HepG2 (cell line): ENCODE results near the gene MFRP. TPM values are rescaled to one million over a fixed set of nuclear protein-coding genes. Genes with fewer than 3 reads are reported as not detected.

Experiments
- ATRX ChIP-seq: sonication (generic); formaldehyde crosslinking; IDR thresholded peaks from 2 replicates; pipeline ENCODE4 v1.4.0; 2020; ENCODE audit warnings: missing genetic modification reagents, borderline replicate concordance
- BATF2 ChIP-seq: sonication (generic); formaldehyde crosslinking; IDR thresholded peaks from 2 replicates; pipeline ENCODE4 v1.8.0; 2022; ENCODE audit warnings: mild to moderate bottlenecking, missing genetic modification reagents, moderate library complexity
- E2F5 ChIP-seq: sonication (generic); formaldehyde crosslinking; conservative IDR thresholded peaks from 2 replicates; pipeline ENCODE4 v1.4.0; 2020; ENCODE audit warnings: missing genetic modification reagents
- EEA1 ChIP-seq: sonication (generic); formaldehyde crosslinking; IDR thresholded peaks from 2 replicates; pipeline ENCODE4 v1.5.1; 2020; ENCODE audit warnings: mild to moderate bottlenecking, missing genetic modification reagents, borderline replicate concordance
- ELK4 ChIP-seq: sonication (generic); formaldehyde crosslinking; IDR thresholded peaks from 2 replicates; pipeline ENCODE4 v1.9.0; 2021; ENCODE audit warnings: missing genetic modification reagents, borderline replicate concordance
- HMGA1 ChIP-seq: sonication (generic); formaldehyde crosslinking; conservative IDR thresholded peaks from 2 replicates; pipeline ENCODE4 v1.4.0; 2020; ENCODE audit warnings: missing genetic modification reagents
- MAF1 ChIP-seq: sonication (generic); formaldehyde crosslinking; IDR thresholded peaks from 2 replicates; pipeline ENCODE4 v1.5.0; 2020; ENCODE audit warnings: missing genetic modification reagents, borderline replicate concordance
- MIXL1 ChIP-seq: IDR thresholded peaks from 2 replicates; pipeline ENCODE4 v1.6.1; 2016
- NFYB ChIP-seq: sonication (generic); formaldehyde crosslinking; IDR thresholded peaks from 2 replicates; pipeline ENCODE4 v1.4.0; 2020; ENCODE audit warnings: missing genetic modification reagents
- POLR2A ChIP-seq, 2 experiments: IDR thresholded peaks; 2 replicates each; pipeline ENCODE4 v1.6.1; 2011; ENCODE audit warnings: low read depth in 2 of 2, low read length in 2 of 2, mild to moderate bottlenecking in 1 of 2, moderate library complexity in 1 of 2; ENCODE audit not compliant: insufficient read depth in 1 of 2
- RARA ChIP-seq: IDR thresholded peaks from 2 replicates; pipeline ENCODE4 v1.6.1; 2016; ENCODE audit warnings: missing genetic modification reagents, missing compliant biosample characterization
- STAG1 ChIP-seq: sonication (generic); formaldehyde crosslinking; IDR thresholded peaks from 2 replicates; pipeline ENCODE4 v1.4.0; 2020; ENCODE audit warnings: missing genetic modification reagents
- TARDBP ChIP-seq: sonication (generic); formaldehyde crosslinking; IDR thresholded peaks from 2 replicates; pipeline ENCODE4 v1.8.0; 2022; ENCODE audit warnings: mild to moderate bottlenecking, missing genetic modification reagents
- TBX2 ChIP-seq: sonication (generic); formaldehyde crosslinking; IDR thresholded peaks from 2 replicates; pipeline ENCODE4 v1.5.0; 2020; ENCODE audit warnings: missing genetic modification reagents, mild to moderate bottlenecking, borderline replicate concordance
- YY1 ChIP-seq: IDR thresholded peaks from 2 replicates; pipeline ENCODE4 v1.6.1; 2011; ENCODE audit warnings: low read length, low read depth, moderate library complexity, mild to moderate bottlenecking; ENCODE audit not compliant: insufficient read depth, insufficient replicate concordance
- ZBTB2 ChIP-seq: sonication (generic); formaldehyde crosslinking; IDR thresholded peaks from 2 replicates; pipeline ENCODE4 v1.8.0; 2022; ENCODE audit warnings: low read depth, missing genetic modification reagents
- ZC3H13 ChIP-seq: sonication (generic); formaldehyde crosslinking; IDR thresholded peaks from 2 replicates; pipeline ENCODE4 v1.8.1; 2023; ENCODE audit warnings: mild to moderate bottlenecking, missing genetic modification reagents, moderate library complexity
- ZFP36L1 ChIP-seq: sonication (generic); formaldehyde crosslinking; IDR thresholded peaks from 2 replicates; pipeline ENCODE4 v1.8.0; 2022; ENCODE audit warnings: mild to moderate bottlenecking, missing genetic modification reagents, moderate library complexity
- ZFP90 ChIP-seq: sonication (generic); formaldehyde crosslinking; IDR thresholded peaks from 2 replicates; pipeline ENCODE4 v1.8.0; 2022; ENCODE audit warnings: missing genetic modification reagents, mild to moderate bottlenecking, inconsistent platforms, borderline replicate concordance
- ZMAT5 ChIP-seq: sonication (generic); formaldehyde crosslinking; IDR thresholded peaks from 2 replicates; pipeline ENCODE4 v1.5.0; 2020; ENCODE audit warnings: mild to moderate bottlenecking, low read depth, missing genetic modification reagents, borderline replicate concordance
- ZNF205 ChIP-seq: IDR thresholded peaks from 2 replicates; pipeline ENCODE4 v1.6.1; 2018; ENCODE audit warnings: missing biosample characterization, missing genetic modification reagents
- ZNF547 ChIP-seq: sonication (generic); formaldehyde crosslinking; IDR thresholded peaks from 2 replicates; pipeline ENCODE4 v1.5.1; 2020; ENCODE audit warnings: mild to moderate bottlenecking, missing genetic modification reagents
- ZNF558 ChIP-seq: sonication (generic); formaldehyde crosslinking; IDR thresholded peaks from 2 replicates; pipeline ENCODE4 v1.9.0; 2022; ENCODE audit warnings: mild to moderate bottlenecking, missing genetic modification reagents, borderline replicate concordance
- ZNF768 ChIP-seq: sonication (generic); formaldehyde crosslinking; IDR thresholded peaks from 2 replicates; pipeline ENCODE4 v1.4.0; 2020; ENCODE audit warnings: missing genetic modification reagents
- ZSCAN25 ChIP-seq: sonication (generic); formaldehyde crosslinking; IDR thresholded peaks from 2 replicates; pipeline ENCODE4 v1.8.0; 2022; ENCODE audit warnings: mild to moderate bottlenecking, missing genetic modification reagents
- polyA plus RNA-seq, 8 experiments: library from polyadenylated mRNA; depleted of rRNA in 3 of 8; stranded (reverse) in 7 of 8; unstranded in 1 of 8; fragments of >200 nt; fragmentation: Illumina TruSeq in 4 of 8; extraction: Trizol in 4 of 8; gene quantifications; 2 replicates each; pipeline versions ENCODE4 v1.2.1 to v1.2.3, GENCODE V29; 2011 to 2016; ENCODE audit warnings: low read depth in 4 of 8, missing spikeins in 1 of 8, mixed read lengths in 1 of 8; ENCODE audit not compliant: insufficient read depth in 1 of 8
- total RNA-seq, 5 experiments: library from RNA; depleted of rRNA; stranded (reverse); fragments of >200 nt; fragmentation: Illumina TruSeq; extraction: Trizol; gene quantifications; 2 replicates each; pipeline ENCODE4 v1.2.3, GENCODE V29; 2016; ENCODE audit warnings: low read depth in 1 of 5

The MFRP gene
- total and polyA plus RNA-seq, 2 of the 13 experiments (the other 11 are each of a cell fraction or from before 2014, with no cell fraction given): not detected

- TF ChIP-seq ZFP90 (CRISPR knock-in tag) (no peak), YY1 (no peak), E2F5 (CRISPR knock-in tag) (no peak), POLR2A (IDR thresholded peaks at IDR 0.05; ENCODE audit: insufficient read depth in 1 of 2, low read depth in 2 of 2, low read length in 2 of 2) (no peak), ZNF547 (CRISPR knock-in tag) (no peak), TBX2 (CRISPR knock-in tag) (no peak), ZC3H13 (CRISPR knock-in tag) (no peak), STAG1 (CRISPR knock-in tag) (no peak), ZSCAN25 (CRISPR knock-in tag) (no peak), BATF2 (CRISPR knock-in tag) (no peak), ZNF205 (CRISPR knock-in tag) (no peak), MIXL1 (CRISPR knock-in tag) (no peak), HMGA1 (no peak), NFYB (CRISPR knock-in tag) (no peak), ZMAT5 (CRISPR knock-in tag) (no peak), ZNF768 (CRISPR knock-in tag) (no peak), EEA1 (CRISPR knock-in tag) (no peak), ZFP36L1 (CRISPR knock-in tag) (no peak), MAF1 (CRISPR knock-in tag) (no peak), ZBTB2 (CRISPR knock-in tag) (no peak), RARA (CRISPR knock-in tag) (peak; percentile 71), ATRX (CRISPR knock-in tag) (no peak), ZNF558 (CRISPR knock-in tag) (no peak), ELK4 (CRISPR knock-in tag) (no peak), TARDBP (CRISPR knock-in tag) (no peak)
Measured at GRCh38 chr11:119369132-119369925, 22.8 kb upstream of the MFRP start (continued).
